ENCODE results near the gene CADM1.

GRCh38 chr11:115220423-115220822 is 283.8 kb downstream of the CADM1 start:
- TF ChIP-seq EZH2 (IDR thresholded peaks at IDR 0.05; ENCODE audit: borderline replicate concordance, low read length): no peak
- TF ChIP-seq, protein P1, sequence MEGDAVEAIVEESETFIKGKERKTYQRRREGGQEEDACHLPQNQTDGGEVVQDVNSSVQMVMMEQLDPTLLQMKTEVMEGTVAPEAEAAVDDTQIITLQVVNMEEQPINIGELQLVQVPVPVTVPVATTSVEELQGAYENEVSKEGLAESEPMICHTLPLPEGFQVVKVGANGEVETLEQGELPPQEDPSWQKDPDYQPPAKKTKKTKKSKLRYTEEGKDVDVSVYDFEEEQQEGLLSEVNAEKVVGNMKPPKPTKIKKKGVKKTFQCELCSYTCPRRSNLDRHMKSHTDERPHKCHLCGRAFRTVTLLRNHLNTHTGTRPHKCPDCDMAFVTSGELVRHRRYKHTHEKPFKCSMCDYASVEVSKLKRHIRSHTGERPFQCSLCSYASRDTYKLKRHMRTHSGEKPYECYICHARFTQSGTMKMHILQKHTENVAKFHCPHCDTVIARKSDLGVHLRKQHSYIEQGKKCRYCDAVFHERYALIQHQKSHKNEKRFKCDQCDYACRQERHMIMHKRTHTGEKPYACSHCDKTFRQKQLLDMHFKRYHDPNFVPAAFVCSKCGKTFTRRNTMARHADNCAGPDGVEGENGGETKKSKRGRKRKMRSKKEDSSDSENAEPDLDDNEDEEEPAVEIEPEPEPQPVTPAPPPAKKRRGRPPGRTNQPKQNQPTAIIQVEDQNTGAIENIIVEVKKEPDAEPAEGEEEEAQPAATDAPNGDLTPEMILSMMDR (conservative IDR thresholded peaks at IDR 0.05 in 1 of 2, IDR thresholded peaks at IDR 0.05 in 1 of 2; ENCODE audit: extremely low read depth in 1 of 2, insufficient read depth in 1 of 2, low read depth in 1 of 2, low read length in 2 of 2): no peak
